ENCODE measurements around the gene ABCC8.

ABCC8 gene

DNA sequence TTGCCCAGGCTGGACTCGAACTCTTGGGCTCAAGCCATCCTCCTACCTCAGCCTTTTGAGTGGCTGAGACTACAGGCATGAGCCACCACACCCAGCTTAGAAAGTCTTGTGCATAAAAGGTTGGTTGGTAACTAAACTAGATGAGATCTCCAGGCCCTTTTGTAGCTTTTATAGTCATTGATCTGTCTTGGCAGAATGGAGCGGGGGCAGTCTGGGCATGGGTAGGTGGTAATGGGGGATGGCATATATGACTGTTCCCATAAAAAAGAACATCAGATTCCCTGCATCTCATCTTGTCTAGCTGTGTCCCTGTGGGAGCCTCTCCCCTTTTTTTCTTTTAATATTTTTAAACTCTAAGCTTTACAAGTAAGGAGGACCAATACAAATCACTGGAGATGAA lies 30.2 kb downstream of the ABCC8 start:
- H3K4me3 ChIP-seq (ENCODE audit: low read length) = no peak overlapping the region
- TF ChIP-seq CTCF (conservative IDR thresholded peaks at IDR 0.05; ENCODE audit: low read length) = no peak
- no peak for DNase-seq (ENCODE audit: low read depth)

DNA sequence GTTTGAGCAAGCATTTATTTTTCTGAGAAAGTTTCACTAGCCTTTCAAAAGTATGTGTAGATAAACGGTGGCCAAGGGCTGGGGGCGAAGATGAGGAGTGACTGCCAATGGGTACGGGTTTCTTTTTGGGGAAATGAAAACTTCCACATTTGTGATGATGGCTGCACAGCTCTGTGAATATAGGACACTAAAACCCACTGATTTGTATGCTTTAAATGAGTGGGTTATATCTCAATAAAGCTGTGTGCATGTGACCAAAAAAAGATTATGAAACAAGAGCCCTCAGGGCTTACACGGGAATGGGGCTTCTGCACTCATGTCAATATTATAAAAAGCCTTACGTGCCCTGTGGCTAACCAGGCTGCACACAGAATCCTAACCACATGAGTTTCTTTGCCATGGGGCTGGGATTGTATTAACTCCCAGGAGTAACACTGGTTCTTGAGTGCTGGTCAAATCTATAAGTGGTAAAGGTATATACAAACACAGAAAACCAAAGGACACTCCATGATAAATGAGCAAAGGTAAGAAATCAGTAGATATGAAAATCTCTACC lies 31.3 kb downstream of the ABCC8 start:
- no peak for DNase-seq (ENCODE audit: low read depth)
- no peak overlapping the region for H3K4me3 ChIP-seq (ENCODE audit: low read length)
- TF ChIP-seq CTCF (conservative IDR thresholded peaks at IDR 0.05; ENCODE audit: low read length) = no peak

- DNase-seq (ENCODE audit: low read depth) = no peak
- no peak overlapping the region for H3K4me3 ChIP-seq (ENCODE audit: low read length)
- no peak for TF ChIP-seq CTCF (conservative IDR thresholded peaks at IDR 0.05; ENCODE audit: low read length)
Measured at GRCh38 chr11:17443926-17444690, 32.5 kb downstream of the ABCC8 start.

DNA sequence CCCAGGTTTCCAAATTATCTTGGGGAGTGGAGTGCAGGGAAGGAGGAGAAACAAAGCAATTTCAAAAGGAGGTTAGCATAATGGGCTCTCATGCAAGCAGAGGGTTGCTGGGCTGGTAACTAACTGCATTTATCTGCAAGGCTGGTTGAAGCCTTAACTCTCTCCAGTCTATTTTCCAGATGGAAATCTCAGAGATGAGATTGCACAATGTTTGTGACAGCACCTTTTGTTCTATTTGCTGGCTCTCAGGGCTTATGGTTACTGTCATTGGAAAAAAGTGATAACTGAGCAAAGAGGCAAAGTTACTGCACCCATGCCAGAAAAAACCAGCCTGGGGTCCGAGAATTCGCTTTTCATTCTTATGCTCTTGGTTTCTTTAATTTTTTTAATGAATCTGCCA lies 33.2 kb downstream of the ABCC8 start:
- TF ChIP-seq CTCF (conservative IDR thresholded peaks at IDR 0.05; ENCODE audit: low read length) = no peak
- no peak overlapping the region for H3K4me3 ChIP-seq (ENCODE audit: low read length)
- DNase-seq (ENCODE audit: low read depth) = no peak

DNA sequence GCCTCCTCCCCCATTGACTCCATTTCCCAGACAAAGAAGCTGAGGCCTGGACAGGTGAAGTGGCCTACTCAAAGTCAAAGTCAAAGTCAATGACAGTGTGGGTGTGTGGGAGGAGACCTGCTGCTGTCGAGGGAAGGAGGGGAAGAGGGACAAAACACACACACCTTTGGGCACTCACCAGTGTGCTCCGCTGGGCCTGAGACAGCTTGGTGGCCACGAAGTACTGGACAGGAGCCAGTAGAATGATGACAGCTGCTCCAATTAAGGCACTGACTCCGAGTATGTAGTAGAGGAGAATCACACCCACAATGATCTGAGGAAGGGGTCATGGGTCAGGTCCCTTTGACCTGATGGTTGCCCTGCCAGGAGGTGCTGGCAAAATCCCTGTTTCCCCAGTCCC lies 33.6 kb downstream of the ABCC8 start:
- no peak for TF ChIP-seq CTCF (conservative IDR thresholded peaks at IDR 0.05; ENCODE audit: low read length)
- DNase-seq (ENCODE audit: low read depth) = no peak
- H3K4me3 ChIP-seq (ENCODE audit: low read length) = no peak overlapping the region

DNA sequence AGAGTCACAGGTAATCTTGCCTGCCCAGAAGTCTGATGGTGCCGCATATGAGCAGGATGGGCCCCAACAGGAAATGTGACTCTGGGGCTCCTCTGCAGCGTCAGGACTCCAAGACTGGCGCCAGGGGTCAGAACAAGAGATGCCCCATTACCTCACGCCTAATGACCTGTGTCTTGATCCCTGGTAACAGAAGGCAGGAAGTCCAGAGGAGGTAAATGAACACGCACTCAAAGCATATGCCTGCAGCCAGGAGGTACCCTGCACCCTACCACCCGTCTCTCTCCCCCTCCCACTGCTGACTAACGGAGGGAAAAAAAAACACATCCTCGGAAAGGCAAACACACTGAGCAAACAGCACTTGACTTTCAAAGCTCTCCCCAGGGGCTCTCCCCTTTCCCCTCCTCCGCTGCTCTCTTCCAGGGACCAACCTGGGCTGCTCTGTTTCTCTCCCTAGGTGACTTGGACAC lies 37.3 kb downstream of the ABCC8 start:
- no peak for DNase-seq (ENCODE audit: low read depth)
- no peak for TF ChIP-seq CTCF (conservative IDR thresholded peaks at IDR 0.05; ENCODE audit: low read length)

DNA sequence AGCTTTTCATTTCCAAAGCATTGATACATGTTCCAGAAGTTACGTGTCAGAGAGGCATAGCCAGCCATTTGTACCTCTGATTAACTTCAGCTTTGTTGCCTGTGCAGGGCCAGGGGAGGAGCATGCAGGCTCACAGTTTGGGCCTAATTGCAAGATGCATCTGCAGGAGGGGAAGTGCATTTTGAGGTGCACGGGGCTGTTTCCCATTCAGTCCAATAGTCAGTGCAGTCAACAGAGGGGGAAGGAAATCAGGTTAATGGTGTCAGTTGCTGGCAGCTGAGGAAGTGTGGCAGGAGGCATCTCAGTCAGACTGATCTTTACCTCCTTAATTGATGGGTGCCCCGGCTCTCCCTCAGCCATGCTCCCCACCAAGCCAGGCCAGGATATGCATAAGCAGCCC lies 39.3 kb downstream of the ABCC8 start:
- TF ChIP-seq CTCF (conservative IDR thresholded peaks at IDR 0.05; ENCODE audit: low read length) = no peak
- DNase-seq (ENCODE audit: low read depth) = no peak
- H3K4me3 ChIP-seq (ENCODE audit: low read length) = no peak overlapping the region

More for the DNA sequence above, 37.3 kb downstream of the ABCC8 start:
- H3K4me3 ChIP-seq (ENCODE audit: low read length) = no peak overlapping the region

Measured in AG10803 (cell line).